ENCODE data around the gene FAAP20.

DNA sequence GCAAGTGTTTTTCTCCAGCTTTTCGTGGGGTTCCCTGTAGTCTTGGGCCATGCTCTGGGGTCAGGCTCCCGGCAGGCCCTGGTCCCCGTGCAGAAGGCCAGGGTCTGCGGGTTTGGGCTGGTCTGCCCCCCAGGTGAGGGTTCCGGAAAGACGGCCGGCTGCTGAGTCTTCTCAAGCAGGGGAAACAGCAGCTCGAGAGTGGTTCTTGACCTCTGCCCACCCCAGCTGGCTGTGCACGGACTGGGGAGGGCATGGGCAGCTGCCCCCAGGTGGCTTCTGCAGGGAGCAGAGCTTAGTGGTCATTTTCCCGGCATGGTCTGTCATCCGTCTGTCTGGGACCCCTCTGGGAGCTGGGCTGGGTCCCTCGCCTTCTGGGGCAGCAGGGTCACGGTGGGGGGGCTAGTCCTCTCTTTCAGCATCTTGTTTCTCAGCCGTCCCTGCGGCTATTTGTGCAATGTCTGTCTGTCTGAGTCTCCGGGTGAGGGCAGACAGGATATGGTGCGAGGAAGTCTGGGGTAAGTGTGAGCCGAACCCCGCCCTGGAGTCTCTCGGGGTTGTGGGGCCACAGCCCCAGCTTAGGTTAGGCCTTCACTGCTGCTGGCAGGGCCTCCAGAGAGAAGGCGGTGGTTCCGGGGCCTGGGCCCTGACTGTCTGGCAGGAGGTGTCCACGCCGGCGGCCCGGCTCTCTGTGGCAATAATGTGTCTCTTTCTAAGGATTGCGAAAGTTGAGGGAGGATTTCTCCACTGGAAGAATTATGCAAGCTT, 39.6 kb upstream of the FAAP20 start:
- TF ChIP-seq POLR2A (IDR thresholded peaks at IDR 0.05) = peak in 2 of 3 donors; percentile 7 to 52
- TF ChIP-seq, protein P1, sequence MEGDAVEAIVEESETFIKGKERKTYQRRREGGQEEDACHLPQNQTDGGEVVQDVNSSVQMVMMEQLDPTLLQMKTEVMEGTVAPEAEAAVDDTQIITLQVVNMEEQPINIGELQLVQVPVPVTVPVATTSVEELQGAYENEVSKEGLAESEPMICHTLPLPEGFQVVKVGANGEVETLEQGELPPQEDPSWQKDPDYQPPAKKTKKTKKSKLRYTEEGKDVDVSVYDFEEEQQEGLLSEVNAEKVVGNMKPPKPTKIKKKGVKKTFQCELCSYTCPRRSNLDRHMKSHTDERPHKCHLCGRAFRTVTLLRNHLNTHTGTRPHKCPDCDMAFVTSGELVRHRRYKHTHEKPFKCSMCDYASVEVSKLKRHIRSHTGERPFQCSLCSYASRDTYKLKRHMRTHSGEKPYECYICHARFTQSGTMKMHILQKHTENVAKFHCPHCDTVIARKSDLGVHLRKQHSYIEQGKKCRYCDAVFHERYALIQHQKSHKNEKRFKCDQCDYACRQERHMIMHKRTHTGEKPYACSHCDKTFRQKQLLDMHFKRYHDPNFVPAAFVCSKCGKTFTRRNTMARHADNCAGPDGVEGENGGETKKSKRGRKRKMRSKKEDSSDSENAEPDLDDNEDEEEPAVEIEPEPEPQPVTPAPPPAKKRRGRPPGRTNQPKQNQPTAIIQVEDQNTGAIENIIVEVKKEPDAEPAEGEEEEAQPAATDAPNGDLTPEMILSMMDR (IDR thresholded peaks at IDR 0.05) = no peak
